Pancreas (tissue), 10 donors: Measurements from ENCODE around the gene CNTD1. TPM values are rescaled to one million over a fixed set of nuclear protein-coding genes. Genes with fewer than 3 reads are reported as not detected.

Experiments
- ATAC-seq, 4 donors: fragments of 200-7000 bp; cut with Tn5 transposase; one replicate each; pipeline versions ENCODE4 v1.8.0 to v1.9.1; 2020; ENCODE audit warnings: mild to moderate bottlenecking in 4 of 4, moderate library complexity in 4 of 4
- DNase-seq, 6 donors: peaks; one replicate each; pipeline ENCODE4 v3.0.0-alpha.2; 2020
- FAIRE-seq: peaks from 2 replicates; lab custom pipeline; 2012; peaks lifted over from hg19 to GRCh38; lab: Jason Lieb, UNC
- H3K27ac ChIP-seq, 4 donors: fragments of 200-600 bp; sonication (generic); 1 replicate in 3 of 4; 2 replicates in 1 of 4; pipeline versions ENCODE4 v1.5.0 to v1.8.0; 2020
- H3K27me3 ChIP-seq, 4 donors: fragments of 200-600 bp; one replicate each; pipeline ENCODE4 v1.8.0; 2021
- H3K36me3 ChIP-seq, 3 donors: fragments of 200-600 bp; sonication (generic) in 1 of 3; one replicate each; pipeline versions ENCODE4 v1.5.0 to v1.8.0; 2020 to 2021
- H3K4me1 ChIP-seq, 3 donors: fragments of 200-600 bp; one replicate each; pipeline ENCODE4 v1.8.0; 2021
- H3K4me3 ChIP-seq, 4 donors: fragments of 200-600 bp; sonication (generic) in 2 of 4; one replicate each; pipeline versions ENCODE4 v1.5.0 to v1.8.0; 2020 to 2021
- H3K9me3 ChIP-seq, 4 donors: fragments of 200-600 bp; one replicate each; pipeline ENCODE4 v1.8.0; 2021
- WGBS, 2 donors: extraction: QIAGEN DNeasy Blood & Tissue Kit; methylation state at CpG; one replicate each; pipeline ENCODE4 v1.1.7; 2013; 5-methylcytosine and 5-hydroxymethylcytosine counted together
- intact Hi-C, 3 donors: fragments of 100-400 bp; cut with DNase I; formaldehyde crosslinking; loops; one replicate each; pipeline versions ENCODE4 v1.11.1 to v1.14.2; 2022
- polyA plus RNA-seq, 2 donors: library from polyadenylated mRNA; stranded (reverse); fragments of 200-250 nt; gene quantifications; one replicate each; pipeline ENCODE4 v1.2.3, GENCODE V29; 2013
- total RNA-seq, 6 donors: library from RNA; stranded (reverse); fragmentation: NEBNext Ultra II Directional in 4 of 6; extraction: Animal tissue kit (Norgen Biotek cat#: 25700) in 4 of 6; gene quantifications; one replicate each; pipeline versions ENCODE4 v1.2.1 to v1.2.4, GENCODE V29; 2021 to 2023
- TF ChIP-seq, protein P1 (sequence below), 4 donors: fragments of 200-600 bp; sonication (generic) in 3 of 4; IDR thresholded peaks; one replicate each; pipeline versions ENCODE4 v1.5.0 to v1.8.0; 2021; ENCODE audit warnings: antibody characterized with exemption in 4 of 4
- donor health status: healthy with polysubstance abuse.
- donor health status: DM: no; HTN: no; CAD: no; lungs with moderate emphysema.
- donor health status: DM: no; HTN: no; CAD: no.
- donor health status: control.
- donor health status: control.
- donor health status: Bipolar disorder and iron deficiency.
- donor health status: DM: yes; HTN: yes; CAD: no.
- donor health status: DM: no; HTN: no; CAD: no.
- donor health status: DM: no; HTN: no; CAD: no.
- donor health status: DM: yes; HTN: yes; CAD: no.

CNTD1 gene
- total and polyA plus RNA-seq, 8 donors: 0.13 to 0.78 (median 0.45) TPM

- FAIRE-seq (no peak), ATAC-seq (peak; percentile 93 to 99 (median 98)), DNase-seq (peak in 5 of 6 donors; percentile 70 to 80 (median 71))
- Histone ChIP-seq H3K27me3 (no peaks in the 10 kb centered on the region), H3K9me3 (no peaks in the 10 kb centered on the region), H3K4me3 (peak within 1 kb of the TSS; percentile 55 to 98 (median 76)), H3K36me3 (peaks cover 0 to 18% (median 12%) of the 10 kb centered on the region in 3 donors), H3K4me1 (peaks cover 0 to 17% (median 0%) of the 10 kb centered on the region in 3 donors), H3K27ac (peak within 1 kb of the TSS; percentile 11 to 71 (median 41))
- TF ChIP-seq, protein P1, sequence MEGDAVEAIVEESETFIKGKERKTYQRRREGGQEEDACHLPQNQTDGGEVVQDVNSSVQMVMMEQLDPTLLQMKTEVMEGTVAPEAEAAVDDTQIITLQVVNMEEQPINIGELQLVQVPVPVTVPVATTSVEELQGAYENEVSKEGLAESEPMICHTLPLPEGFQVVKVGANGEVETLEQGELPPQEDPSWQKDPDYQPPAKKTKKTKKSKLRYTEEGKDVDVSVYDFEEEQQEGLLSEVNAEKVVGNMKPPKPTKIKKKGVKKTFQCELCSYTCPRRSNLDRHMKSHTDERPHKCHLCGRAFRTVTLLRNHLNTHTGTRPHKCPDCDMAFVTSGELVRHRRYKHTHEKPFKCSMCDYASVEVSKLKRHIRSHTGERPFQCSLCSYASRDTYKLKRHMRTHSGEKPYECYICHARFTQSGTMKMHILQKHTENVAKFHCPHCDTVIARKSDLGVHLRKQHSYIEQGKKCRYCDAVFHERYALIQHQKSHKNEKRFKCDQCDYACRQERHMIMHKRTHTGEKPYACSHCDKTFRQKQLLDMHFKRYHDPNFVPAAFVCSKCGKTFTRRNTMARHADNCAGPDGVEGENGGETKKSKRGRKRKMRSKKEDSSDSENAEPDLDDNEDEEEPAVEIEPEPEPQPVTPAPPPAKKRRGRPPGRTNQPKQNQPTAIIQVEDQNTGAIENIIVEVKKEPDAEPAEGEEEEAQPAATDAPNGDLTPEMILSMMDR (IDR thresholded peaks at IDR 0.05): no peak
- intact Hi-C loops: no loop called here
- 0% methylated on average over 39 of the region's 39 CpGs for WGBS, 2 donors
These were observed 25.2 kb upstream of the CNTD1 start, which contains the start of gene VPS25 for GRCh38 chr17:42773290-42774035. Gene VPS25, plus strand, starts transcription at chr17:42773449. Its CDS starts 27 bp downstream, at chr17:42773476.

DNA sequence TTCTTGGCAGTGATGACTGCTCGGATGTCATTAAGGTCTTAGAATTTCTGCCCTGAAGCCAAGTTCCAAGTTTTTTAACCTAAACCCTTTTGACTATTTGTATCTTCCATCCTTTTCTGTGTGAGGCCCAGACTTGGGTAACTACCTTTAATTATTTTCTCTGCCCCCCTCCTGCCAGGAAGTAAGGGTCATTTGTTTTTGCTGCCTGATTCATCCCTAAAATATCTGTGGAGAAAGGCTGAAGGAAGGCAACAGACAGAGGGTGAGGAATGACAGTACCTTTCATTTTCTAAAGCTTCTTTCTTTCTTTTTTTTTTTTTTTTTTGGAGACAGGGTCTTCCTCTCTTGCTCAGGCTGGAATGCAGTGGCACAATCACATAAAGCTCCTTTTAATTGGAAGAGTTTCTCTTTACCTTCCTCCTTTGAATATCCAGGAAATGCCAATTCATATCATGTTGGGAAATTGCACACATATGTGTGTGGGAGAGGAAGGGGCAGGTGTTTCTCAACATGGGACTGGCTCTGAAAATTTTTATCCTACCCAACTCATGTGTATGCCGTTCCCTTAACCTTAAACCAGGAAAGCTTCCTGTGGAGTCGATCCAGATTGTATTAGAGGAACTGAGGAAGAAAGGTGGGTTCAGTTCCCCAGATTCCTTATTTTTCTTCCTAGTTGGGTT lies 24.5 kb upstream of the CNTD1 start:
- Histone ChIP-seq H3K27me3 (no peaks in the 10 kb centered on the region), H3K27ac (no peak overlapping the region), H3K9me3 (no peaks in the 10 kb centered on the region), H3K4me1 (peaks cover 0 to 17% (median 0%) of the 10 kb centered on the region in 3 donors), H3K36me3 (peaks cover 0 to 25% (median 13%) of the 10 kb centered on the region in 3 donors), H3K4me3 (peak overlapping the region; percentile 55 to 98 (median 76))
- intact Hi-C loops: no loop called here
- TF ChIP-seq, protein P1 (IDR thresholded peaks at IDR 0.05): no peak
- DNase-seq: no peak
- ATAC-seq: no peak
- FAIRE-seq: no peak
- 69 to 72% methylated on average over 3 of the region's 3 CpGs for WGBS, 2 donors

DNA sequence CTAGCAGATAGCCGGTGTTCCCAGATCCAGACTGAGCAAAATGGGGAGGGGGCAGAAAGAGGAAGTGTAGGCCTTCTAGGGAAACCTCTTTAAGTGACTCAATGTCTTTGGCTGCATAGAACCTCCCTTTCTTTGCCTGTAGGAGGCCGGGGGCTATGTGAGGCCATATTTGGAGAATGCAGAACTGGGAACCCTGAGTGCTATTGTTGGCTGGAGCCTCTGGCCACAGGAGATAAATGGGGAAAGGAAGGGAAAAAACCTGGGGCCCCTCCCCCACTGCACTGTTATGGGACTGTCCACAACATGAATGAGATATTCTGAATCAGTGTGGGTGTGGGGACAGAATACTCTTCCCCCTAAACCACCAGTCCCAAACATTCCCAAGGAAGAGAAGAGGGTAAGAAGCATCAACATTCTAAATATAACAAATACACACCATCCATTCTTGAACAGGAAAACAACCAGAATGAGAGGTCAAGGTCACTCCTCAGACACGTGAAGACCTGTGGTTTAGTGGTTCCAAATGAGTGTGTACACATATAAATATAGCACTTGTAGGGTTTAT lies 23.0 kb upstream of the CNTD1 start:
- TF ChIP-seq, protein P1 (IDR thresholded peaks at IDR 0.05): no peak
- 56 to 57% methylated on average over 3 of the region's 3 CpGs for WGBS, 2 donors
- FAIRE-seq: no peak
- H3K27me3 ChIP-seq: peaks cover 0 to under 1% (median 0%) of the 10 kb centered on the region in 4 donors
- intact Hi-C loops: no loop called here
- DNase-seq: no peak
- H3K4me1 ChIP-seq: peaks cover 0 to 17% (median 3%) of the 10 kb centered on the region in 3 donors
- no peak overlapping the region for H3K27ac ChIP-seq
- ATAC-seq: no peak
- H3K36me3 ChIP-seq: peaks cover 0 to 29% (median 13%) of the 10 kb centered on the region in 3 donors
- no peaks in the 10 kb centered on the region for H3K9me3 ChIP-seq
- H3K4me3 ChIP-seq: no peak overlapping the region

DNA sequence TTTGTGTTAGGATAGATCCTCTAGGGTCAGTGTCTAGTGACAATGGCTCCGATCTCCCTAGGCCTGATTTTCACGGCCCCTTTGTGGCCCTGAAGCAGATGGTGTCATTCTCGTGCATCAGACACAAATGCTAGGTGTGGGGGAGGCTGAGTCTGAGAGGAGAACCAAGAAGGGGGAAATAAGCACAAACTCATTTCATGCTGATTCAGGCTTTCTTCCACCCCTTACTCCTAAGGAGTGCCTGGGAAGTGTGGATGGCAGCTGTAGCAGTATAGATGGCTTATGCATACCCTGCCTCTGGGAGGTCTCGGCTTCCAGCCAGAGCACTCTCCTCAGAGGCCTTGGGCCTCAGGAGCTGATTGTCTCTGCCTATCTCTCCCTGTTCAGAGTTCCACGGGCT lies 20.1 kb upstream of the CNTD1 start:
- Histone ChIP-seq H3K36me3 (peaks cover 0 to 29% (median 13%) of the 10 kb centered on the region in 3 donors), H3K27ac (no peak overlapping the region), H3K4me1 (peaks cover 0 to 10% (median 9%) of the 10 kb centered on the region in 3 donors), H3K9me3 (no peaks in the 10 kb centered on the region), H3K4me3 (no peak overlapping the region), H3K27me3 (peaks cover 0 to 3% (median 0%) of the 10 kb centered on the region in 4 donors)
- DNase-seq (no peak), ATAC-seq (no peak), FAIRE-seq (no peak)
- TF ChIP-seq, protein P1 (IDR thresholded peaks at IDR 0.05): no peak
- intact Hi-C loops: no loop called here
- 68 to 72% methylated on average over 5 of the region's 5 CpGs for WGBS, 2 donors
